Neural cell (in vitro differentiated cells): ENCODE data around the gene KIF21B. TPM values are rescaled to one million over a fixed set of nuclear protein-coding genes. Genes with fewer than 3 reads are reported as not detected.

Experiments used
- H2AFZ ChIP-seq: fragments of 200-600, 300-800 bp; sonication (generic), shearing (Covaris generic); 2 replicates; pipeline ENCODE4 v1.6.0; 2014; ENCODE audit warnings: low read depth, mild to moderate bottlenecking, antibody characterized with exemption, low read length, moderate library complexity
- H3F3A ChIP-seq: fragments of 200-600 bp; shearing (Covaris generic); 2 replicates; pipeline ENCODE4 v1.6.1; 2016; ENCODE audit warnings: mild to moderate bottlenecking, moderate library complexity, mixed read lengths, antibody characterized with exemption, low read length; ENCODE audit not compliant: insufficient read depth, poor library complexity, severe bottlenecking
- H3K27ac ChIP-seq: fragments of 200-600, 300-800 bp; sonication (generic), shearing (Covaris generic); 2 replicates; pipeline ENCODE4 v1.5.1; 2014; ENCODE audit warnings: mild to moderate bottlenecking, low read length, moderate library complexity
- H3K27me3 ChIP-seq: fragments of 300-800, 200-600 bp; sonication (generic), shearing (Covaris generic); 2 replicates; pipeline ENCODE4 v1.6.0; 2014; ENCODE audit warnings: mild to moderate bottlenecking, low read depth, low read length, moderate library complexity; ENCODE audit not compliant: insufficient read depth
- H3K36me3 ChIP-seq: fragments of 300-800, 200-600 bp; sonication (generic), shearing (Covaris generic); 2 replicates; pipeline ENCODE4 v1.5.1; 2014; ENCODE audit warnings: mild to moderate bottlenecking, antibody characterized with exemption, low read length, moderate library complexity; ENCODE audit not compliant: insufficient read depth
- H3K4me2 ChIP-seq: fragments of 300-800, 200-600 bp; sonication (generic), shearing (Covaris generic); 2 replicates; pipeline ENCODE4 v1.6.0; 2014; ENCODE audit warnings: mild to moderate bottlenecking, low read length
- H3K4me3 ChIP-seq: fragments of 300-800, 200-600 bp; sonication (generic), shearing (Covaris generic); 2 replicates; pipeline ENCODE4 v1.5.1; 2014; ENCODE audit warnings: mild to moderate bottlenecking, low read length, moderate library complexity
- H3K79me2 ChIP-seq: fragments of 200-600 bp; shearing (Covaris generic); replicated peaks from 2 replicates; pipeline ENCODE4 v1.6.0; 2014; ENCODE audit warnings: mild to moderate bottlenecking, low read length, moderate library complexity; ENCODE audit not compliant: insufficient read depth
- H3K9ac ChIP-seq: fragments of 300-800, 200-600 bp; sonication (generic), shearing (Covaris generic); 2 replicates; pipeline ENCODE4 v1.6.1; 2016; ENCODE audit warnings: mild to moderate bottlenecking, low read length, mixed read lengths
- H3K9me2 ChIP-seq: fragments of 200-600 bp; shearing (Covaris generic); 2 replicates; pipeline ENCODE4 v1.6.1; 2016; ENCODE audit warnings: mild to moderate bottlenecking, low read length, mixed read lengths; ENCODE audit not compliant: insufficient read depth
- H3K9me3 ChIP-seq: fragments of 200-600, 300-800 bp; sonication (generic), shearing (Covaris generic); 2 replicates; pipeline ENCODE4 v1.6.1; 2016; ENCODE audit warnings: mild to moderate bottlenecking, mixed run types, low read length, moderate library complexity, mixed read lengths
- H4K20me1 ChIP-seq: fragments of 200-600 bp; shearing (Covaris generic); 2 replicates; pipeline ENCODE4 v1.6.1; 2016; ENCODE audit warnings: mild to moderate bottlenecking, mixed run types; ENCODE audit not compliant: insufficient read depth
- CTCF ChIP-seq: fragments of 450-650 bp; IDR thresholded peaks from 2 replicates; pipeline ENCODE4 v1.5.1; 2014; ENCODE audit warnings: antibody characterized with exemption, mild to moderate bottlenecking, moderate library complexity; ENCODE audit not compliant: poor library complexity, severe bottlenecking
- EP300 ChIP-seq: fragments of 450-650 bp; conservative IDR thresholded peaks from 2 replicates; pipeline ENCODE4 v1.6.1; 2014; ENCODE audit warnings: antibody characterized with exemption, mild to moderate bottlenecking, moderate library complexity; ENCODE audit not compliant: poor library complexity, severe bottlenecking
- EZH2 ChIP-seq: fragments of 200-600, 300-800 bp; shearing (Covaris generic), sonication (generic); IDR thresholded peaks from 2 replicates; pipeline ENCODE4 v1.6.1; 2014; ENCODE audit warnings: antibody characterized with exemption, low read length, borderline replicate concordance, mild to moderate bottlenecking; ENCODE audit not compliant: insufficient read depth, poor library complexity, severe bottlenecking
- MXI1 ChIP-seq: fragments of 450-650 bp; conservative IDR thresholded peaks from 2 replicates; pipeline ENCODE4 v1.6.1; 2014; ENCODE audit warnings: antibody characterized with exemption, mild to moderate bottlenecking; ENCODE audit not compliant: poor library complexity, severe bottlenecking
- POLR2AphosphoS5 ChIP-seq: IDR thresholded peaks from 2 replicates; pipeline ENCODE4 v1.6.1; 2012
- RAD21 ChIP-seq: fragments of 450-650 bp; conservative IDR thresholded peaks from 2 replicates; pipeline ENCODE4 v1.6.1; 2014; ENCODE audit warnings: antibody characterized with exemption, mild to moderate bottlenecking, moderate library complexity
- REST ChIP-seq: IDR thresholded peaks from 2 replicates; pipeline ENCODE4 v1.6.1; 2012; ENCODE audit warnings: borderline replicate concordance
- SMC3 ChIP-seq: fragments of 450-650 bp; conservative IDR thresholded peaks from 2 replicates; pipeline ENCODE4 v1.6.1; 2014; ENCODE audit warnings: antibody characterized with exemption, mild to moderate bottlenecking, moderate library complexity; ENCODE audit not compliant: poor library complexity
- TAF1 ChIP-seq: IDR thresholded peaks from 2 replicates; pipeline ENCODE4 v1.6.1; 2012; ENCODE audit warnings: low read depth
- polyA plus RNA-seq: library from polyadenylated mRNA; depleted of rRNA; stranded (reverse); fragments of >200 nt; gene quantifications from 2 replicates; pipeline ENCODE4 v1.2.3, GENCODE V29; 2014

KIF21B gene
- polyA plus RNA-seq, 1 donor from 2014 or later = 53.7 TPM

DNA sequence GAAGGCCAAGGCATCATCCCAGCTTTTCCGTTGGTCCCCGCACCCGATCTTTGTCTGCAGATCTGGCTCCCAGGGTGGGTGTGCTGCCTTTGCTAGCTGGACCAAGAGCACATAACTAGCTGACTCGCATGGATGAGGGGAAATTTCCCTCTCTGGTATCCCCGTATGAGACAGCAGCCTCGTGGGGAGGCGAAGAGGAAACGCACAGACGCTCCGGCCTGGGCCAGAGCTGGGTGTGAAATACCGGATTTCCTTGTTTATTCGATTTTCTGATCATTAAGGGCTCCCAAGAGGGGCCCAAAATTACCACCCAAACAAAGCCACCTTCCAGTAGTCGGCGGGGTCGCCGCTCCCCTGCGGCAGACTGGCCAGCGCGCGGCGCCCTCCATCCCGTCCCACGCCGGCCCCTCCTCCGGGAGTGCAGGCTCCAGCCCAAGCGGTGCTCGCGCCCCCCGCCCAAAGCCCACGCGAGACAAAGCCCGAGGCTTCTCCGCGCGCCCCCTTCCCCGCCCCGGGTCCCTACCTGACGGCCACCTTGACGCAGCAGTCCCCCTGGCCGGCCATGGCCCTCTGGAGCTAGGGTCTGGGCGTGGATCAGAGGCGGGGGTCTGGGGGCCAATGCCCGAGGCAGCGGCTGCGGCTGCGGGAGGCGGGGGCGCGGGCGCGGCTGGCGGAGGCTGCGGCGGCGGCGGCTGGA lies 546 bp downstream of the KIF21B start:
- Histone ChIP-seq H4K20me1 (peaks cover 25% of the 10 kb centered on the region), H3F3A (no peaks in the 10 kb centered on the region), H3K4me2 (peak overlapping the region; percentile 100), H3K9ac (peak overlapping the region; percentile 98), H3K27ac (peak overlapping the region; percentile 95), H3K27me3 (no peaks in the 10 kb centered on the region), H3K4me3 (peak overlapping the region; percentile 97), H3K36me3 (no peaks in the 10 kb centered on the region), H3K9me2 (no peaks in the 10 kb centered on the region), H3K9me3 (no peaks in the 10 kb centered on the region), H2AFZ (no peak overlapping the region), H3K79me2 (peaks cover 59% of the 10 kb centered on the region)
- TF ChIP-seq SMC3 (peak; percentile 51), EZH2 (no peak), TAF1 (peak; percentile 24), CTCF (peak; percentile 52), RAD21 (peak; percentile 36), MXI1 (no peak), EP300 (peak; percentile 10), POLR2AphosphoS5 (peak; percentile 65), REST (no peak)

- TF ChIP-seq REST (no peak), EZH2 (no peak), CTCF (no peak), SMC3 (no peak), EP300 (no peak), TAF1 (no peak), MXI1 (no peak), RAD21 (no peak), POLR2AphosphoS5 (no peak)
- peaks cover 63% of the 10 kb centered on the region for H3K79me2 ChIP-seq
- H4K20me1 ChIP-seq = peaks cover 30% of the 10 kb centered on the region
- no peaks in the 10 kb centered on the region for H3K27me3 ChIP-seq
- peak overlapping the region; percentile 98 for H3K9ac ChIP-seq
- H3K36me3 ChIP-seq = no peaks in the 10 kb centered on the region
- H3K27ac ChIP-seq = peak overlapping the region; percentile 95
- no peaks in the 10 kb centered on the region for H3K9me3 ChIP-seq
- no peaks in the 10 kb centered on the region for H3K9me2 ChIP-seq
- no peak overlapping the region for H2AFZ ChIP-seq
- H3F3A ChIP-seq = no peaks in the 10 kb centered on the region
- peak overlapping the region; percentile 100 for H3K4me2 ChIP-seq
- peak overlapping the region; percentile 97 for H3K4me3 ChIP-seq
These were observed 1.1 kb downstream of the KIF21B start for GRCh38 chr1:201022493-201022819.
